H1 (cell line): ENCODE measurements around the gene MTM1.

Experiments used
- ATF2 ChIP-seq: IDR thresholded peaks from 2 replicates; pipeline ENCODE4 v1.6.1; 2012; ENCODE audit warnings: low read length, inconsistent platforms
- ATF3 ChIP-seq: IDR thresholded peaks from 2 replicates; pipeline ENCODE4 v1.6.1; 2011; ENCODE audit warnings: low read depth, mild to moderate bottlenecking, low read length; ENCODE audit not compliant: insufficient read depth
- CBX8 ChIP-seq: fragments of 300-800, 300-1000 bp; sonication (generic); IDR thresholded peaks from 2 replicates; pipeline ENCODE4 v1.7.1; 2016; ENCODE audit warnings: low read depth, low read length, borderline replicate concordance
- CREB1 ChIP-seq: IDR thresholded peaks from 2 replicates; pipeline ENCODE4 v1.6.1; 2012; ENCODE audit warnings: inconsistent platforms
- CTCF ChIP-seq, 3 experiments: IDR thresholded peaks; 1 replicate in 2 of 3; 2 replicates in 1 of 3; pipeline versions ENCODE4 v1.5.1 to v1.6.1; 2011; ENCODE audit warnings: low read length in 3 of 3, mild to moderate bottlenecking in 3 of 3, inconsistent platforms in 2 of 3, low read depth in 1 of 3, moderate library complexity in 1 of 3; ENCODE audit not compliant: insufficient read depth in 1 of 3; ENCODE audit errors: control extremely low read depth in 1 of 3
- EZH2 ChIP-seq: fragments of 200-600 bp; sonication (generic); IDR thresholded peaks from 2 replicates; pipeline ENCODE4 v1.7.1; 2012; ENCODE audit warnings: low read depth, mild to moderate bottlenecking, moderate library complexity, low read length, inconsistent platforms; ENCODE audit not compliant: severe bottlenecking
- HDAC2 ChIP-seq, 2 experiments: fragments of 300-600 bp in 1 of 2; sonication (generic) in 1 of 2; IDR thresholded peaks; 2 replicates each; pipeline ENCODE4 v1.6.1; 2011 to 2012; ENCODE audit warnings: low read depth in 2 of 2, low read length in 2 of 2, mild to moderate bottlenecking in 2 of 2, moderate library complexity in 2 of 2, borderline replicate concordance in 1 of 2, inconsistent platforms in 1 of 2
- JUN ChIP-seq: IDR thresholded peaks from 2 replicates; pipeline ENCODE4 v1.6.1; 2011; ENCODE audit warnings: low read depth, mild to moderate bottlenecking, improper control_type of control experiment, low read length
- MAX ChIP-seq: IDR thresholded peaks from 2 replicates; pipeline ENCODE4 v1.6.1; 2012; ENCODE audit warnings: inconsistent platforms
- POLR2A ChIP-seq, 2 experiments: IDR thresholded peaks; 1 replicate in 1 of 2; 2 replicates in 1 of 2; pipeline ENCODE4 v1.6.1; 2011; ENCODE audit warnings: low read depth in 2 of 2, low read length in 2 of 2, mild to moderate bottlenecking in 2 of 2; ENCODE audit errors: control extremely low read depth in 1 of 2
- POLR2AphosphoS5 ChIP-seq: IDR thresholded peaks from 2 replicates; pipeline ENCODE4 v1.6.1; 2011; ENCODE audit warnings: low read depth, low read length
- RAD21 ChIP-seq, 2 experiments: IDR thresholded peaks in 1 of 2; conservative IDR thresholded peaks in 1 of 2; 2 replicates each; pipeline ENCODE4 v1.6.1; 2011; ENCODE audit warnings: low read depth in 2 of 2, low read length in 2 of 2, improper control_type of control experiment in 1 of 2, inconsistent platforms in 1 of 2, mild to moderate bottlenecking in 1 of 2, moderate library complexity in 1 of 2
- SIX5 ChIP-seq: IDR thresholded peaks from 2 replicates; pipeline ENCODE4 v1.6.1; 2011; ENCODE audit warnings: mild to moderate bottlenecking, low read depth, low read length
- USF2 ChIP-seq: IDR thresholded peaks from 2 replicates; pipeline ENCODE4 v1.6.1; 2011; ENCODE audit warnings: low read length, improper control_type of control experiment

- TF ChIP-seq SIX5 (no peak), CTCF (IDR thresholded peaks at IDR 0.05; ENCODE audit: control extremely low read depth in 1 of 3, insufficient read depth in 1 of 3, low read depth in 1 of 3, low read length in 3 of 3) (no peak), POLR2AphosphoS5 (no peak), USF2 (no peak), JUN (no peak), MAX (no peak), HDAC2 (IDR thresholded peaks at IDR 0.05; ENCODE audit: borderline replicate concordance in 1 of 2, low read depth in 2 of 2, low read length in 2 of 2) (no peak), ATF3 (no peak), RAD21 (IDR thresholded peaks at IDR 0.05 in 1 of 2, conservative IDR thresholded peaks at IDR 0.05 in 1 of 2; ENCODE audit: low read depth in 2 of 2, low read length in 2 of 2) (no peak), ATF2 (no peak), EZH2 (no peak), CBX8 (no peak), CREB1 (no peak), POLR2A (IDR thresholded peaks at IDR 0.05; ENCODE audit: control extremely low read depth in 1 of 2, low read depth in 2 of 2, low read length in 2 of 2) (no peak)
Observed at GRCh38 chrX:150644422-150644821, 76.0 kb downstream of the MTM1 start.
